ENCODE results near the gene ZP4.

Gene ZP4

GRCh38 chr1:237901299-237901934 lies 10.7 kb upstream of the ZP4 start:
- no peak for DNase-seq (ENCODE audit: extremely low read depth, low read depth)
- peak; percentile 13 for TF ChIP-seq CTCF (IDR thresholded peaks at IDR 0.05; ENCODE audit: low read depth, low read length, missing control alignments)
- no peak overlapping the region for H3K4me3 ChIP-seq (replicated peaks; ENCODE audit: low read depth, low read length)

DNA sequence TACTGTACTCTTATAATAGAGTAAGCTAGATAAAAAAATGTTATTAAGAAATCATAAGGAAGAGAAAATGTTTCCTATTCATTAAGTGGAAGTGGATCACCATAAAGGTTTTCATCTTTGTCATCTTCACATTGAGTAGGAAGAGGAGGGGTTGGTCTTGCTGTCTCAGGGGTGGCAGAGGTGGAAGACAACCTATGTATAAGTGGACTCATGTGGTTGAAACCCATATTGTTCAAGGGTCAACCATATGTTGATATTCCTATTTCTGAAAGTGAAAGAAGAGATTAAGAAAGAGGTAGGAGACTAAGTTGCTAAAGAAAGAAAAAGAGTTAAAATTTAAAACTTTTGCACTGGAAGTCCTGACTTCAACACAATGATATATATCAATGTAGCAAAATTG lies 4.9 kb upstream of the ZP4 start:
- DNase-seq (ENCODE audit: extremely low read depth, low read depth), result no peak
- H3K4me3 ChIP-seq (replicated peaks; ENCODE audit: low read depth, low read length), result no peak overlapping the region
- no peak for TF ChIP-seq CTCF (IDR thresholded peaks at IDR 0.05; ENCODE audit: low read depth, low read length, missing control alignments)

GRCh38 chr1:237894131-237894530 lies 3.4 kb upstream of the ZP4 start:
- no peak for DNase-seq (ENCODE audit: extremely low read depth, low read depth)
- no peak overlapping the region for H3K4me3 ChIP-seq (replicated peaks; ENCODE audit: low read depth, low read length)
- TF ChIP-seq CTCF (IDR thresholded peaks at IDR 0.05; ENCODE audit: low read depth, low read length, missing control alignments), result no peak

DNA sequence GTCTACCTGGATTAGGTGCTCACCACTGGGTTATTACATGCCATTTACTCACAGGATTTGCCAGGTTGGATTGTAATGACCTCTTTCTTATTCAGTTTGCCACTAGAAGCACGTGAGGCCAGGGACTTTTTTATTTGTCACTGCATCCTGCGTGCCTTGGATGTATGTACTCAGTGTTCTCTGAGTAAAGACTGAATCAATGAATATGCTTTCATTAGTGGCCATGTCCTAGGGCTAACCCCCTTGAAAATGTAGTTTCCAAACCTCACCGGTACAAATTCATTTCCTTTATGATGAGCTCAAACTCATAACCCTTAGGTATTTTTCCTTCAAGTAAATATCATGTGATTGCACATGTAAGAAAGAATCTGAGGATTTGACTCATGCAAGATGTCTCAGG lies 1.3 kb upstream of the ZP4 start:
- no peak overlapping the region for H3K4me3 ChIP-seq (replicated peaks; ENCODE audit: low read depth, low read length)
- TF ChIP-seq CTCF (IDR thresholded peaks at IDR 0.05; ENCODE audit: low read depth, low read length, missing control alignments), result no peak
- no peak for DNase-seq (ENCODE audit: extremely low read depth, low read depth)

- no peak for TF ChIP-seq CTCF (IDR thresholded peaks at IDR 0.05; ENCODE audit: low read depth, low read length, missing control alignments)
- DNase-seq (ENCODE audit: extremely low read depth, low read depth), result no peak
- H3K4me3 ChIP-seq (replicated peaks; ENCODE audit: low read depth, low read length), result no peak overlapping the region
These were observed 544 bp upstream of the ZP4 start for GRCh38 chr1:237891266-237891665.

- TF ChIP-seq CTCF (IDR thresholded peaks at IDR 0.05; ENCODE audit: low read depth, low read length, missing control alignments), result no peak
- no peak overlapping the region for H3K4me3 ChIP-seq (replicated peaks; ENCODE audit: low read depth, low read length)
- no peak for DNase-seq (ENCODE audit: extremely low read depth, low read depth)
These were observed 306 bp downstream of the ZP4 start for GRCh38 chr1:237890416-237890815.

DNA sequence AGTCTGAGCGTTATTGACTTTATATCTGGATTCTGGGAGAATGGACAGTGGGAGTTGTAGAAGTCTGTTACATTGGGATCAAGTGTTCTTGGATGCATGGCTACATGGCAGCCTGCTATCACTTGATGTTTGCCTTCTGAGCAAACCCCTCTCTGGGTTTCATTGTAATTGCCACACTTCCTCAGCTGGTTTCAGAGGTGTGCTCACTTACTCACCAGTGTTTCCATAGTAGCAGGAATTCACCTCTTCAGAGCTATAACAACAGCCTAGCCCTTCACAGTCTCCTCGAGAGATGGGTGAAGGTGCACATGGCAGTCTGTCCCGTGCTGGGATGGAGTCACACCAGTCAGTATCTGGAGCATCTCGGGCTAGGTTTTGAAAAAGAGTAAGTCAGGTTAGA lies 2.6 kb downstream of the ZP4 start:
- DNase-seq (ENCODE audit: extremely low read depth, low read depth), result no peak
- H3K4me3 ChIP-seq (replicated peaks; ENCODE audit: low read depth, low read length), result no peak overlapping the region
- TF ChIP-seq CTCF (IDR thresholded peaks at IDR 0.05; ENCODE audit: low read depth, low read length, missing control alignments), result no peak
